Activated B cell treated with CpG ODN at 0.5 μM for 24 hours (primary cell): ENCODE data around the gene DMC1. TPM values are rescaled to one million over a fixed set of nuclear protein-coding genes. Genes with fewer than 3 reads are reported as not detected.
"Not testable (repeated sequence)": the region's sequence is repeated elsewhere in the genome, so short reads cannot be mapped to it uniquely, and the experiment has no call there.

Experiments used
- ATAC-seq: fragments of 200-7000 bp; cut with Tn5 transposase; one replicate; pipeline ENCODE4 v1.10.0; 2021; ENCODE audit warnings: low read depth, mild to moderate bottlenecking, moderate library complexity
- CTCF ChIA-PET: fragments of 350-600 bp; sonication (Branson Sonifier 250); formaldehyde crosslinking; loops from one replicate; lab custom pipeline; 2021; ENCODE audit warnings: antibody characterized with exemption; lab: Charles Lee
- POLR2A ChIA-PET: fragments of 350-600 bp; sonication (Branson Sonifier 250); formaldehyde crosslinking; loops from one replicate; lab custom pipeline; 2021; ENCODE audit warnings: antibody characterized with exemption; lab: Charles Lee
- DNase-seq: peaks from one replicate; pipeline ENCODE4 v3.0.0; 2022
- H3K27ac Mint-ChIP-seq: one replicate; pipeline ENCODE4 v1.8.0; 2020; ENCODE audit warnings: mixed read lengths
- H3K27me3 Mint-ChIP-seq: one replicate; pipeline ENCODE4 v1.8.0; 2021; ENCODE audit warnings: mixed read lengths
- H3K36me3 Mint-ChIP-seq: one replicate; pipeline ENCODE4 v1.8.0; 2021; ENCODE audit warnings: low read depth, mixed read lengths
- H3K4me1 Mint-ChIP-seq: one replicate; pipeline ENCODE4 v1.8.0; 2021; ENCODE audit warnings: mixed read lengths
- H3K4me3 Mint-ChIP-seq: one replicate; pipeline ENCODE4 v1.8.0; 2020; ENCODE audit warnings: mild to moderate bottlenecking, mixed read lengths
- H3K9me3 Mint-ChIP-seq: one replicate; pipeline ENCODE4 v1.8.0; 2020; ENCODE audit warnings: mixed read lengths
- intact Hi-C: fragments of 100-400 bp; cut with micrococcal nuclease; formaldehyde crosslinking; loops from one replicate; pipeline ENCODE4 v1.15.1; 2024
- total RNA-seq: library from RNA; stranded (reverse); gene quantifications from 2 replicates; pipeline ENCODE4 v1.2.3, GENCODE V29; 2022
- TF ChIP-seq, protein P1 (sequence below): fragments of 200-600 bp; IDR thresholded peaks from one replicate; pipeline ENCODE4 v1.8.0; 2022; ENCODE audit warnings: antibody characterized with exemption, mild to moderate bottlenecking

DMC1 gene
- total RNA-seq, 1 donor from 2014 or later = 0.91 TPM

- ChIA-PET CTCF (no interaction called here), POLR2A (interaction anchor here (0.7 kb wide), 1 partner anchor 13 kb away, joined by 3 read pairs; no protein-coding TSS in a partner anchor)
- ATAC-seq (no peak), DNase-seq (no peak)
- Mint-ChIP-seq H3K9me3 (no peaks in the 10 kb centered on the region), H3K4me3 (no peak overlapping the region), H3K27ac (no peak overlapping the region), H3K36me3 (no peaks in the 10 kb centered on the region), H3K4me1 (peaks cover 7% of the 10 kb centered on the region), H3K27me3 (peaks cover 14% of the 10 kb centered on the region)
- intact Hi-C loops = no loop called here
- TF ChIP-seq, protein P1, sequence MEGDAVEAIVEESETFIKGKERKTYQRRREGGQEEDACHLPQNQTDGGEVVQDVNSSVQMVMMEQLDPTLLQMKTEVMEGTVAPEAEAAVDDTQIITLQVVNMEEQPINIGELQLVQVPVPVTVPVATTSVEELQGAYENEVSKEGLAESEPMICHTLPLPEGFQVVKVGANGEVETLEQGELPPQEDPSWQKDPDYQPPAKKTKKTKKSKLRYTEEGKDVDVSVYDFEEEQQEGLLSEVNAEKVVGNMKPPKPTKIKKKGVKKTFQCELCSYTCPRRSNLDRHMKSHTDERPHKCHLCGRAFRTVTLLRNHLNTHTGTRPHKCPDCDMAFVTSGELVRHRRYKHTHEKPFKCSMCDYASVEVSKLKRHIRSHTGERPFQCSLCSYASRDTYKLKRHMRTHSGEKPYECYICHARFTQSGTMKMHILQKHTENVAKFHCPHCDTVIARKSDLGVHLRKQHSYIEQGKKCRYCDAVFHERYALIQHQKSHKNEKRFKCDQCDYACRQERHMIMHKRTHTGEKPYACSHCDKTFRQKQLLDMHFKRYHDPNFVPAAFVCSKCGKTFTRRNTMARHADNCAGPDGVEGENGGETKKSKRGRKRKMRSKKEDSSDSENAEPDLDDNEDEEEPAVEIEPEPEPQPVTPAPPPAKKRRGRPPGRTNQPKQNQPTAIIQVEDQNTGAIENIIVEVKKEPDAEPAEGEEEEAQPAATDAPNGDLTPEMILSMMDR = no peak
These were observed 98.7 kb downstream of the DMC1 start for GRCh38 chr22:38471237-38471636.

GRCh38 chr22:38470179-38470578 is 99.8 kb downstream of the DMC1 start:
- not testable (repeated sequence) for H3K9me3 Mint-ChIP-seq
- POLR2A ChIA-PET = interaction anchor here (0.6 to 1.1 kb wide), 4 partner anchors 12 to 1192 kb away, joined by 3 read pairs; no protein-coding TSS in a partner anchor

DNA sequence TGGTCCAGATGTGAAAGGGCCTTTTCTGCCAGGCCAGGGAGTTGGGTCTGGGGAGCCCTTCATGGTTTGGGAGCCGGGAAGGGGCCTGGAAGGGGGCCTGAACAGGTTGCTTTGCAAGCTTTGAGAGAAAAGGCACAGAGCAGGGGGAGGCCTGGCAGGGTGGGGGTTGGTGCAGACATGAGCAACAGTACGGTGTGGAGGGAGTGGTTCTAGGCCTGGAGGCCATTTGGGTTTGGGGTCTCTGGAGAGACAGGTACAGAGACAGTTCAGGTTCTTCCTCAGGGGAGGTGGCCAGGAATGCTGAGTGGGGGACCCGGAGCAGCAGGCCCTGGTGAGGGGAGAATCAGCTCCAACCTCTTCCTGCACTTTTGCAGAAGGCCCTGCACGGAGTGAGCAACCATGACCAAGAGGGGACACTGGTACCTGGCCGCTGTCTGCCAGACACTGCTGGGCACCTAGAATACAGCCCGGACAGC is 100.6 kb downstream of the DMC1 start:
- POLR2A ChIA-PET = interaction anchor here (0.6 to 1.1 kb wide), 3 partner anchors 11 to 159 kb away, joined by 3 read pairs; no protein-coding TSS in a partner anchor
- no peak overlapping the region for H3K4me3 Mint-ChIP-seq
- TF ChIP-seq, protein P1 = no peak

More at GRCh38 chr22:38470179-38470578, 99.8 kb downstream of the DMC1 start:
- DNase-seq, H3K4me1 Mint-ChIP-seq, intact Hi-C loops, H3K4me3 Mint-ChIP-seq, H3K27ac Mint-ChIP-seq, CTCF ChIA-PET, ATAC-seq, H3K36me3 Mint-ChIP-seq: not testable (repeated sequence)
- H3K27me3 Mint-ChIP-seq = peaks cover 22% of the 10 kb centered on the region

More for the DNA sequence above, 100.6 kb downstream of the DMC1 start:
- DNase-seq (no peak), ATAC-seq (no peak)
- H3K9me3 Mint-ChIP-seq = no peaks in the 10 kb centered on the region
- H3K4me1 Mint-ChIP-seq = peaks cover 9% of the 10 kb centered on the region
- peaks cover 25% of the 10 kb centered on the region for H3K27me3 Mint-ChIP-seq
- no peak overlapping the region for H3K27ac Mint-ChIP-seq
- intact Hi-C loops = no loop called here
- CTCF ChIA-PET = no interaction called here
- no peaks in the 10 kb centered on the region for H3K36me3 Mint-ChIP-seq

Other genes starting within 250 kb of the DMC1 start
- not detected in 2 replicates for gene KCNJ4, start 115.0 kb downstream of the DMC1 start, total RNA-seq
- not detected in 2 replicates for gene KDELR3, start 102.1 kb downstream of the DMC1 start, total RNA-seq
- gene DDX17, start 63.9 kb downstream of the DMC1 start, total RNA-seq = 533 and 612 TPM in 2 replicates
- gene FAM227A, start 86.2 kb upstream of the DMC1 start, total RNA-seq = 0.20 and 0.66 TPM in 2 replicates
- 7.3 and 14.1 TPM in 2 replicates for gene CBY1, start 86.5 kb upstream of the DMC1 start, total RNA-seq
- gene TOMM22, start 111.8 kb upstream of the DMC1 start, total RNA-seq = 99.4 and 109 TPM in 2 replicates
- 39.3 and 45.2 TPM in 2 replicates for gene JOSD1, start 130.8 kb upstream of the DMC1 start, total RNA-seq
- gene GTPBP1, start 135.8 kb upstream of the DMC1 start, total RNA-seq = 90.6 and 103 TPM in 2 replicates
- 122 and 146 TPM in 2 replicates for gene SUN2, start 185.8 kb upstream of the DMC1 start, total RNA-seq
- gene DNAL4, start 224.0 kb upstream of the DMC1 start, total RNA-seq = 7.7 and 8.4 TPM in 2 replicates